Lower leg skin (tissue), 3 donors: ENCODE data around the gene ALX3.

ENCODE experiments used
- CTCF ChIP-seq, 3 donors: fragments of 450-650 bp; IDR thresholded peaks; one replicate each; pipeline ENCODE4 v1.5.1; 2016; ENCODE audit warnings: antibody characterized with exemption in 3 of 3, mild to moderate bottlenecking in 3 of 3, moderate library complexity in 2 of 3
- POLR2A ChIP-seq, 2 donors: fragments of 450-650 bp; IDR thresholded peaks; one replicate each; pipeline ENCODE4 v1.6.1; 2016 to 2017; ENCODE audit warnings: antibody characterized with exemption in 2 of 2, mild to moderate bottlenecking in 1 of 2, moderate library complexity in 1 of 2

- TF ChIP-seq CTCF (IDR thresholded peaks at IDR 0.05): no peak
- no peak for TF ChIP-seq POLR2A (IDR thresholded peaks at IDR 0.05)
Measured at GRCh38 chr1:110018396-110018795, 52.1 kb downstream of the ALX3 start.
